ENCODE data around the gene COL26A1.

- TF ChIP-seq POLR2A (IDR thresholded peaks at IDR 0.05; ENCODE audit: low read depth, low read length) (no peak), SMC3 (IDR thresholded peaks at IDR 0.05; ENCODE audit: low read depth, low read length) (no peak), RAD21 (IDR thresholded peaks at IDR 0.05; ENCODE audit: low read length) (no peak), RFX5 (IDR thresholded peaks at IDR 0.05; ENCODE audit: low read depth, low read length) (no peak), CTCF (conservative IDR thresholded peaks at IDR 0.05; ENCODE audit: low read depth, low read length) (no peak), RCOR1 (IDR thresholded peaks at IDR 0.05; ENCODE audit: insufficient replicate concordance, low read length) (no peak), USF2 (IDR thresholded peaks at IDR 0.05; ENCODE audit: low read depth, low read length) (no peak), CHD1 (IDR thresholded peaks at IDR 0.05; ENCODE audit: low read depth, low read length) (no peak), MAZ (IDR thresholded peaks at IDR 0.05; ENCODE audit: borderline replicate concordance, low read depth, low read length) (no peak), ELK1 (IDR thresholded peaks at IDR 0.05; ENCODE audit: borderline replicate concordance, low read depth, low read length) (no peak), MAFK (IDR thresholded peaks at IDR 0.05; ENCODE audit: low read depth, low read length) (no peak), NFE2L2 (IDR thresholded peaks at IDR 0.05; ENCODE audit: low read depth, low read length) (no peak), MXI1 (IDR thresholded peaks at IDR 0.05; ENCODE audit: borderline replicate concordance, low read depth, low read length) (no peak)
Observed at GRCh38 chr7:101588131-101588935, 225.7 kb downstream of the COL26A1 start.
